ENCODE data around the gene CRNKL1.
A peak's percentile ranks its signal among the peaks of the same experiment; 100 is the strongest.

Gene CRNKL1

GRCh38 chr20:20060234-20060998 lies 8.2 kb upstream of the CRNKL1 start:
- peak; percentile 66 for DNase-seq

- no peak for DNase-seq
Observed at GRCh38 chr20:20051767-20052073, 546 bp downstream of the CRNKL1 start.

GRCh38 chr20:20039752-20040387 lies 12.4 kb downstream of the CRNKL1 start:
- no peak for DNase-seq

GRCh38 chr20:20038586-20038985 lies 13.7 kb downstream of the CRNKL1 start:
- no peak for DNase-seq

GRCh38 chr20:20037960-20038359 lies 14.3 kb downstream of the CRNKL1 start:
- no peak for DNase-seq

- no peak for DNase-seq
Observed at GRCh38 chr20:20036756-20037155, 15.5 kb downstream of the CRNKL1 start.

- DNase-seq, result no peak
Observed at GRCh38 chr20:20034486-20034885, 17.8 kb downstream of the CRNKL1 start.

GRCh38 chr20:20031790-20032189 lies 20.5 kb downstream of the CRNKL1 start:
- DNase-seq, result no peak

GRCh38 chr20:20027284-20027683 lies 25.0 kb downstream of the CRNKL1 start:
- DNase-seq, result no peak

- no peak for DNase-seq
Observed at GRCh38 chr20:20024942-20025341, 27.3 kb downstream of the CRNKL1 start.

- no peak for DNase-seq
Observed at GRCh38 chr20:20023395-20023794, 28.9 kb downstream of the CRNKL1 start.

GRCh38 chr20:20022498-20022897 lies 29.8 kb downstream of the CRNKL1 start:
- no peak for DNase-seq

GRCh38 chr20:20021835-20022234 lies 30.4 kb downstream of the CRNKL1 start:
- no peak for DNase-seq

GRCh38 chr20:20020908-20021307 lies 31.4 kb downstream of the CRNKL1 start:
- DNase-seq, result no peak

- no peak for DNase-seq
Observed at GRCh38 chr20:20019123-20019522, 33.1 kb downstream of the CRNKL1 start.

- DNase-seq, result no peak
Observed at GRCh38 chr20:20018366-20018765, 33.9 kb downstream of the CRNKL1 start.

GRCh38 chr20:20017844-20018185 lies 34.5 kb downstream of the CRNKL1 start:
- DNase-seq, result peak; percentile 4

- peak; percentile 81 for DNase-seq
Observed at GRCh38 chr20:20017001-20017843, 35.0 kb downstream of the CRNKL1 start, which contains the start of gene NAA20. Gene NAA20 (plus strand): TSS chr20:20017362. CDS start chr20:20017397, 35 bp downstream.

- DNase-seq, result no peak
Observed at GRCh38 chr20:20014659-20015058, 37.6 kb downstream of the CRNKL1 start.

- DNase-seq, result no peak
Observed at GRCh38 chr20:20012541-20012940, 39.7 kb downstream of the CRNKL1 start.

- DNase-seq, result no peak
Observed at GRCh38 chr20:20010639-20011500, 41.4 kb downstream of the CRNKL1 start.

GRCh38 chr20:20009784-20010253 lies 42.4 kb downstream of the CRNKL1 start:
- DNase-seq, result no peak

- no peak for DNase-seq
Observed at GRCh38 chr20:20005342-20005741, 46.9 kb downstream of the CRNKL1 start.

All from GF-D8 (cell line).